Diencephalon (tissue), 1 donor: ENCODE data around the gene ICOSLG. TPM values are rescaled to one million over a fixed set of nuclear protein-coding genes. Genes with fewer than 3 reads are reported as not detected.

Experiments used
- small RNA-seq: library from RNA; depleted of rRNA; stranded (forward); fragments of <200 nt; gene quantifications from one replicate; pipeline ENCODE3, GENCODE V24; 2014
- total RNA-seq: library from RNA; depleted of rRNA; stranded (reverse); fragments of >200 nt; gene quantifications from one replicate; pipeline ENCODE4 v1.2.3, GENCODE V29; 2014

ICOSLG gene, protein sequence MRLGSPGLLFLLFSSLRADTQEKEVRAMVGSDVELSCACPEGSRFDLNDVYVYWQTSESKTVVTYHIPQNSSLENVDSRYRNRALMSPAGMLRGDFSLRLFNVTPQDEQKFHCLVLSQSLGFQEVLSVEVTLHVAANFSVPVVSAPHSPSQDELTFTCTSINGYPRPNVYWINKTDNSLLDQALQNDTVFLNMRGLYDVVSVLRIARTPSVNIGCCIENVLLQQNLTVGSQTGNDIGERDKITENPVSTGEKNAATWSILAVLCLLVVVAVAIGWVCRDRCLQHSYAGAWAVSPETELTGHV
- 0.69 TPM for total RNA-seq

DNA sequence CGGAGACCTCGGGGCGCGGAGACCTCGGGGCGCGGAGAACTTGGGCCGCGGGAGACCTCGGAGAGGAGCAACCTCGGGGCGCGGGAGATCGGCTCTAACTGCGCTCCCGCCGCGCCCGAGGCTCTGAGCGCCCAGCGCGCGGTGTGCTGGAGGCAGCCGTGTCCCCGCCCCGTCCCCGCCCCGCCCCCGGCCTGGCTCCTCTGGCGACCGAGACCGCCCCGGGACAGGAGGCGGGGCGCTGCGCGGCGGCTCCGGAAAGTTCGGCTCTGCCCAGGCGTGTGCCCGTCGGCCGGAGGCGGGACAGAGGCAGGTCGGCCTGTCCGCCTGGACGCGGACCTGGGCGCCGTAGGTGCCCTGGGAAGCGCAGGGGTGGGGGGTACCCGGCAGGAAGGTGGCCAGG is at the start of gene ICOSLG:
Gene ICOSLG (minus strand): TSS at position 102 of the 400 bp plus-strand sequence. CDS start 126 bp downstream, outside the sequence.

GRCh38 chr21:44285138-44285992 is 44.6 kb upstream of the ICOSLG start, which contains the start of gene AIRE:
AIRE (plus strand) TSS chr21:44285876; CDS start chr21:44286007, 131 bp downstream.

GRCh38 chr21:44261675-44262295 is 21.0 kb upstream of the ICOSLG start, which contains the start of gene DNMT3L:
DNMT3L (minus strand) TSS chr21:44261897; CDS start chr21:44261259, 638 bp downstream.

Small RNA genes within 50 kb of the gene (small RNA-seq; reads per million reads assigned to genes)
- not detected for gene AP001059.3

Other genes with a start within 250 kb of the ICOSLG start
- 25.1 TPM for gene TRAPPC10, start 228.6 kb downstream of the ICOSLG start, total RNA-seq
- gene PWP2, start 133.5 kb downstream of the ICOSLG start, total RNA-seq: 3.5 TPM
- gene GATD3, start 107.3 kb downstream of the ICOSLG start, total RNA-seq: 21.9 TPM
- not detected for gene DNMT3L, start 21.0 kb upstream of the ICOSLG start, total RNA-seq
- gene AIRE, start 44.9 kb upstream of the ICOSLG start, total RNA-seq: 0.23 TPM
- 133 TPM for gene PFKL, start 59.1 kb upstream of the ICOSLG start, total RNA-seq
- gene CFAP410, start 98.4 kb upstream of the ICOSLG start, total RNA-seq: 10.4 TPM
- 9.2 TPM for gene TRPM2, start 112.7 kb upstream of the ICOSLG start, total RNA-seq
- 5.8 TPM for gene LRRC3, start 214.6 kb upstream of the ICOSLG start, total RNA-seq